ENCODE data around the gene DMRT3.

The DMRT3 gene

DNA sequence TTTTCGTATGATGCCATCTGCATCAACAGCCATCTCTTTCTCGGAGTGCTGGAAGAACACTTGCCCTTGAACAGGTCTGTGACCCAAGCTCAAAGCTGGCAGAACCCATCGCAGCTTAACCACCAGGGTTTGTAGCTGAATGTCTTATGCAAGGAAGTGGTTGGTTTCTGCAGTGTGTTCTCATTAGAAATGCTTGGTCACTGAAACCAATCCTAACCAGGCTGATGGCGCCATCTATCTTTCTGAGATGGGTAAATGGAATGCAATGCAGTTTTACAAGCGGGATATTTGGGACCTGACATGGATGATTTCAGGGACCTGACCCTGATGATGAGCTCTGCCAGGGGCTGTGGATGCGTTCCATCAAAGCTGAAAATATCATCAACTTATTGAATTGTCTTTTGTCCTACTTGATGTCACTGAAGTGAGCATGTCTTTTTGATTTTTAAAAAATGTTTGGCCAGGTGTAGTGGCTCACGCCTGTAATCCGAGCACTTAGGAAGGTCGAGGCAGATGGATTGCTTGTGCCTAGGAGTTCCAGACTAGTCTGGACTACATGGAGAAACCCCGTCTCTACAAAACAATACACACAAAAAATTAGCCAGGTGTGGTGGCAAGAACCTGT is 28.7 kb downstream of the DMRT3 start:
- no peak for DNase-seq

DNA sequence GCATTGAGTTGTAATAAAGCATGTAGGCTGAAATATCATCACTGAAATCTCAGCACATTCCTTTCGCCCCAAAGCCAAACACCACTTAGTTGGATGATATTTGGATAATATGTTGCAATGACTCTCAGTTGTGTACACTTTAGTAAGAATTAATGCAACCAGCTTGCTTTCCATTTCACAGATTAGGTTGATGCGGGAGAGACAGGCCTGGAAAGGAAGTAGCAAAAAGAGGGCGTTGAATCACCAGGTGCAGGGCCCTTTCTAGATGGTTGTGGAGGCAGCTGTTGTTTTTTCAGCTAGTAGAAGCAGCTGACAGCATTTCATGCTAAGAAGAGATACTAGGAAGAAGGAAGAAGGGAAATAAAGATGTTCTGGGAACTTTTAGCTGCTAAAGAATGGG is 30.9 kb downstream of the DMRT3 start:
- DNase-seq: no peak

DNA sequence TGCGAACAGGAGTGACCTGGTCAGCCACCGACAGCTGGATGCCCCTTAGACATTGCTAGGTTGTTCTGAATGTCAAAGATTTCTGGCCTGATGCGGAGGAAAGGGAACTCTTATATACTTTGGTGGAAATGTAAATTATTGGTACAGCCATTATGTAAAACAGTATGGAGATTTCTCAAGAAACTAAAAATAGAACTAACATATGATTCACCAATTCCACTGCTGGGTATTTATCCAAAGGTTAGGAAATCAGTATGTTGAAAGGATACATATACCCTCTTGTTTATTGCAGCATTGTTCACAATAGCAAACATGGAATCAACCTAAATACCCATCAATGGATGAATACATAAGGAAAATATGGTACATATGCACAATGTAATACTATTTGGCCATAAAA is 31.8 kb downstream of the DMRT3 start:
- DNase-seq: no peak

DNA sequence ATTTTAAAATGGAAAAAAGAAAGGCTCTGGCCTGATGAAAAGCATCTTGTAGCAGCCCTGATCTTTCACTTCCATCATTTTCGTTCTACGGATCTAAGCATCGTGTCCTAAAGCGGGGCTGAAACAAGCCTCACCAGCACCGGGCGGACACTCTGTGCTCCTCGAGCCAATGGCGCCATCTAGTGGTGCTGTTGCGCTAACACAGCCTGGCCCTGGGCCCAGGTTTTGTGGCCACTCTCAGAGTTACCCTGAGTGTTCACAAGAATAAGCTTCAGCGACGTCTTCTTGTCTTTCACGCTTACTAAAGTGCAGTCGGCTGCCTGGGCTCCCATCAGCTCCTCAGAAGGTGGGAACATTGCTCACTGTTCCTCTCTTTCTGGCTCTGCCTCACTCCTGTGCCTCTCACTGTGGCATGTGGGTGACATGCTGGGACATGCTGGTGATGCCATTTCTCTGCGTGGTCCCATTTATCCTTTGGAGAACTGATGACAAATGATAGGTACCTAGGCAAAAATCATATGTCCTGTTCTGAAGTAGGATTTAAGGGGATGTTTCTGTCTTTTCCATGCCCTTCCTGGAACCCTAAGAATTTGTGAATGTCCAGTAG is 32.7 kb downstream of the DMRT3 start:
- peak; percentile 70 for DNase-seq

DNA sequence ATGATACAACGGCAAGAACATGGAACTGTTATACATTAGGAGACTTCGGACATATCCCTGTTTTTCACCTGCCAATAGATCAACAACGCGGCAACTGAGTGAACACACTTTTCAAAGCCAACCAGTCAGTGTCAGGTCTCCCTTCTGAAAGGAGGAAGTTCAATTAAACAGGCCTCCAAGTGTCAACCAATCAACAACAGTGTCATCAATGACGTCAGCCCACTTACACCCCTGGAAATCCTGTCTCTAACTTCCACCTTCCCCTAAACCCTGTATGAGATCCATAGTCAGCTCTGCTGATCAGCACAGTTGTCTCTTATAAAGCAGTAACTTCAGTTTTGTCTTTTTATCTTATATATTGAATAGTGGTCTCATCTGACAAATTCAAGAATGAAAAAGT is 36.6 kb downstream of the DMRT3 start:
- no peak for DNase-seq

DNA sequence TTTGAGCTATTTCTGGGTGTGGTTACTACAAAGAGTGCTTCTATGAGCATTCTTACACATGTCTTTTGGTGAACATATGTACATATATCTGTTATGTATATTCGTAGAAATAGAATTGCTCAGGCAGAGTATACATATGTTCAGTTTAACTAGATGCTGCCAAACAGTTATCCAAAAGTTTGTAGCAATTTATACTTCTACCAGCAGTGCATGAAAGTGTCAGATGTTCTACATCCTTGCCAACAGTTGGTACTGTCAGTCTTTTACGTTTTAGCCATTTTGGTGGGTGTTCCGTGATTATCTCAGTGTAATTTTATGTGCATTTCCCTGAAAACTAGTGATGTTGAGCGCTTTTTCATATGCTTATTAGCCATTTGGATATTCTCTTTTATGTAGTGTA is 37.8 kb downstream of the DMRT3 start:
- no peak for DNase-seq

GRCh38 chr9:1014640-1015039 is 38.2 kb downstream of the DMRT3 start:
- DNase-seq: no peak

DNA sequence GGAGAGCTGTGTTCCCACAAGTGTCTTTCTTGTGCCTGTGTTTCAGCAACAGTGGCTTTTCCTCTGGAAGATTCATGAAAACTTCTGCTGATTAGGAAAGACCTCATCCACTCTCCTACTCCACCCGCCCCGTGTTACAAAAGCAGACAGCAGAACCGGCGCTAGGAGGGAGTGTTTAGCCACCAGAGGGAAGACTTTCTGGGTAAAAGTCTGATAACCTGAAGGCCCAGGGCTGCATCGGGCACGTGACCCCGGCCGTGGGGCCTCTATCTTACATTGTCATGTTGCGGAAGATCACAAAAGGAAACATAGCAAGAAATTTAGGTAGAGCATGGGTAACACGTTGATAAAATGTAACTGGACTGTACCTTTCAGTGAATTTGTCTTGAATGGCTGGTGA is 41.7 kb downstream of the DMRT3 start:
- no peak for DNase-seq

GRCh38 chr9:1024112-1024511 is 47.7 kb downstream of the DMRT3 start:
- DNase-seq: no peak

DNA sequence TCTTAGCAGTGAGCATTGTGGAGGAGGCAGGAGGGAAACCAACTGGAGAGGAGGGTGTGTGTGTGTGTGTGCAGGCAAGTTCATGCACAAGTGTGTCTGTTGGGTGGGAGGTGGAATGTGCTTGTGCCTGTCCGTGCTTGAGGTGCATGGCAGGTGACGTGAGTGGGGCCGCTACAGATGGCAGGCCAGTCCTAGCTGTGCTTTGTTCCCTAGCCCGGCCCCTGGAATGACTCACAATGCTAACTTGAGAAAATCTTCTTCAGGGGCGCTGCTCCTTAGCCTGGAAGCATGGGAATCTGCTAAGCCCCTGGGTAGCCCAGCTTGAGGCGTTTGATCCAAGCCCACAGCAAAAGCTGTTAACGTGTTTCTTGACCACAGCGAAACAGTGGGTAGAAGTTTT is 48.7 kb downstream of the DMRT3 start:
- DNase-seq: no peak

DNA sequence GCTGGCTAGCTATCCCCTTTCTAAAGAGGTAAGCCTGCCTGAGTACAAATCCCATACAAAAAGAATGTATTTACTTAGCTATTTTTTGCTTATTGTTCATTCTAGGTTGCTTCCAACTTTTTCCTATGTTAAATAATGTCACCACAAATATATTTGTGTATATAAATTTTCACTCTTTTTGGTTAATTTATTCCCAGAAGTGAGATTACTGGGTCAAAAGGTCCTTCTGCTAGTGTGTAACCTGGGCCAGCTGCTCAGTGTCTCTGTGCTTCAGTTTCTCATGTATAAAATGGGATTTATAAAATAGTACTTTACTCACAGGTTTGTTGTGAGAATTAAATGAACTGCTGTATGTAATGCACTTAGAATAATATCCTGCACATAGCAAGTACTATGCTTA is 49.8 kb downstream of the DMRT3 start:
- no peak for DNase-seq

- DNase-seq: no peak
Observed at GRCh38 chr9:1028501-1029190, 52.2 kb downstream of the DMRT3 start.

GRCh38 chr9:1031951-1032601 is 55.6 kb downstream of the DMRT3 start:
- no peak for DNase-seq

GRCh38 chr9:1034271-1034670 is 57.8 kb downstream of the DMRT3 start:
- DNase-seq: peak; percentile 42

- no peak for DNase-seq
Observed at GRCh38 chr9:1039589-1039988, 63.1 kb downstream of the DMRT3 start.
